H1 (cell line): ENCODE data around the gene TSKS. TPM values are rescaled to one million over a fixed set of nuclear protein-coding genes. Genes with fewer than 3 reads are reported as not detected.

ENCODE experiments used
- CTCF ChIA-PET: fragments of 300-600 bp; sonication (Branson Sonifier 250); formaldehyde crosslinking; loops from one replicate; lab custom pipeline; 2021; ENCODE audit not compliant: partially characterized antibody; lab: Charles Lee
- POLR2A ChIA-PET: fragments of 300-600 bp; sonication (Branson Sonifier 250); formaldehyde crosslinking; loops from one replicate; lab custom pipeline; 2021; ENCODE audit warnings: inconsistent platforms; ENCODE audit not compliant: partially characterized antibody; lab: Charles Lee
- DNase-seq, 2 experiments: peaks; one replicate each; pipeline versions ENCODE4 v3.0.0 to v3.0.0-alpha.2; 2010 to 2022; ENCODE audit warnings: low spot score in 2 of 2, low read depth in 1 of 2, mixed read lengths in 1 of 2
- FAIRE-seq: peaks from 2 replicates; lab custom pipeline; 2011; peaks lifted over from hg19 to GRCh38; lab: Jason Lieb, UNC
- H2AFZ ChIP-seq: 2 replicates; pipeline ENCODE4 v1.8.1; 2012; ENCODE audit warnings: low read length, inconsistent platforms
- H2AK5ac ChIP-seq: 2 replicates; pipeline ENCODE4 v1.6.1; 2013; ENCODE audit warnings: low read depth, low read length
- H2BK120ac ChIP-seq: replicated peaks from 2 replicates; pipeline ENCODE3; 2013; ENCODE audit warnings: low read depth, low read length, inconsistent platforms
- H2BK12ac ChIP-seq: 2 replicates; pipeline ENCODE4 v1.6.1; 2013; ENCODE audit warnings: low read depth, low read length
- H2BK15ac ChIP-seq: 2 replicates; pipeline ENCODE4 v1.6.1; 2013; ENCODE audit warnings: low read length
- H2BK20ac ChIP-seq: 2 replicates; pipeline ENCODE4 v1.6.1; 2013; ENCODE audit warnings: low read length
- H2BK5ac ChIP-seq: 2 replicates; pipeline ENCODE4 v1.6.1; 2013; ENCODE audit warnings: low read depth, low read length
- H3K14ac ChIP-seq: 2 replicates; pipeline ENCODE4 v1.6.1; 2013; ENCODE audit warnings: inconsistent platforms; ENCODE audit not compliant: insufficient read length
- H3K18ac ChIP-seq: 2 replicates; pipeline ENCODE4 v1.6.1; 2013; ENCODE audit warnings: low read length; ENCODE audit errors: extremely low read depth
- H3K23ac ChIP-seq: 2 replicates; pipeline ENCODE4 v1.6.1; 2013; ENCODE audit warnings: inconsistent platforms; ENCODE audit not compliant: insufficient read length
- H3K23me2 ChIP-seq: 2 replicates; pipeline ENCODE4 v1.6.1; 2013; ENCODE audit warnings: low read depth, low read length
- H3K27ac ChIP-seq: 2 replicates; pipeline ENCODE4 v1.6.1; 2011; ENCODE audit warnings: low read depth, low read length, inconsistent platforms
- H3K27me3 ChIP-seq, 4 experiments: replicated peaks in 1 of 4; 1 replicate in 1 of 4; 2 replicates in 3 of 4; pipeline versions ENCODE4 v1.6.1 to v1.8.1; 2011 to 2013; ENCODE audit warnings: low read length in 3 of 4, mild to moderate bottlenecking in 3 of 4, inconsistent platforms in 2 of 4, mixed read lengths in 2 of 4, moderate library complexity in 1 of 4; ENCODE audit not compliant: control insufficient read depth in 3 of 4, insufficient read depth in 3 of 4; ENCODE audit errors: extremely low read depth in 1 of 4
- H3K36me3 ChIP-seq, 4 experiments: 2 replicates each; pipeline versions ENCODE4 v1.6.1 to v1.8.1; 2011 to 2013; ENCODE audit warnings: mild to moderate bottlenecking in 4 of 4, low read length in 3 of 4, moderate library complexity in 2 of 4, control low read depth in 1 of 4, inconsistent platforms in 1 of 4; ENCODE audit not compliant: insufficient read depth in 4 of 4, control insufficient read depth in 2 of 4
- H3K4ac ChIP-seq: replicated peaks from 2 replicates; pipeline ENCODE3; 2013; ENCODE audit warnings: low read length, low read depth, mixed read lengths, inconsistent platforms; ENCODE audit not compliant: insufficient read length
- H3K4me1 ChIP-seq, 4 experiments: replicated peaks in 1 of 4; 1 replicate in 1 of 4; 2 replicates in 3 of 4; pipeline versions ENCODE4 v1.6.1 to v1.8.1; 2011 to 2013; ENCODE audit warnings: low read length in 3 of 4, inconsistent platforms in 2 of 4, mixed read lengths in 1 of 4; ENCODE audit not compliant: insufficient read depth in 4 of 4, control insufficient read depth in 3 of 4
- H3K4me2 ChIP-seq, 2 experiments: 2 replicates each; pipeline versions ENCODE4 v1.6.1 to v1.8.1; 2011 to 2013; ENCODE audit warnings: low read depth in 2 of 2, low read length in 2 of 2, control low read depth in 1 of 2, inconsistent platforms in 1 of 2, mild to moderate bottlenecking in 1 of 2; ENCODE audit not compliant: insufficient read depth in 1 of 2
- H3K4me3 ChIP-seq, 4 experiments: fragments of 200-600, 300-600 bp in 1 of 4; sonication (generic), shearing (Covaris generic), sonication (Bioruptor Twin) in 1 of 4; 2 replicates each; pipeline versions ENCODE4 v1.5.1 to v1.8.1; 2011 to 2016; ENCODE audit warnings: low read length in 4 of 4, low read depth in 3 of 4, control low read depth in 2 of 4, inconsistent platforms in 2 of 4, mild to moderate bottlenecking in 2 of 4, mixed read lengths in 1 of 4, moderate library complexity in 1 of 4; ENCODE audit not compliant: insufficient read depth in 2 of 4; ENCODE audit errors: extremely low read depth in 1 of 4
- H3K56ac ChIP-seq: replicated peaks from 2 replicates; pipeline ENCODE3; 2013; ENCODE audit warnings: low read depth, mild to moderate bottlenecking, mixed read lengths, low read length, inconsistent platforms; ENCODE audit not compliant: insufficient read length
- H3K79me1 ChIP-seq: 2 replicates; pipeline ENCODE4 v1.6.1; 2013; ENCODE audit warnings: low read depth, low read length, control low read depth
- H3K79me2 ChIP-seq, 2 experiments: 2 replicates each; pipeline versions ENCODE4 v1.6.1 to v1.8.1; 2012 to 2013; ENCODE audit warnings: low read length in 2 of 2, mild to moderate bottlenecking in 2 of 2, inconsistent platforms in 1 of 2; ENCODE audit not compliant: insufficient read depth in 2 of 2, control insufficient read depth in 1 of 2
- H3K9ac ChIP-seq, 4 experiments: replicated peaks in 1 of 4; 1 replicate in 1 of 4; 2 replicates in 3 of 4; pipeline versions ENCODE4 v1.6.1 to v1.8.1; 2011 to 2013; ENCODE audit warnings: low read depth in 3 of 4, low read length in 3 of 4, control low read depth in 2 of 4, mild to moderate bottlenecking in 2 of 4, moderate library complexity in 2 of 4, inconsistent platforms in 1 of 4; ENCODE audit errors: extremely low read depth in 1 of 4
- H3K9me3 ChIP-seq, 2 experiments: 2 replicates each; pipeline versions ENCODE4 v1.6.1 to v1.8.1; 2012 to 2013; ENCODE audit warnings: mild to moderate bottlenecking in 2 of 2, moderate library complexity in 2 of 2, control low read depth in 1 of 2, inconsistent platforms in 1 of 2, low read depth in 1 of 2, low read length in 1 of 2, mixed read lengths in 1 of 2; ENCODE audit not compliant: insufficient read depth in 2 of 2
- H4K20me1 ChIP-seq, 2 experiments: replicated peaks in 1 of 2; 2 replicates each; pipeline versions ENCODE3 to v1.8.1; 2011 to 2013; ENCODE audit warnings: inconsistent platforms in 2 of 2, low read length in 2 of 2, mild to moderate bottlenecking in 1 of 2; ENCODE audit not compliant: insufficient read depth in 2 of 2, control insufficient read depth in 1 of 2
- H4K5ac ChIP-seq: 2 replicates; pipeline ENCODE4 v1.6.1; 2013; ENCODE audit warnings: low read length, low read depth, mixed read lengths, inconsistent platforms; ENCODE audit not compliant: insufficient read length
- H4K8ac ChIP-seq: 2 replicates; pipeline ENCODE4 v1.8.0; 2013; ENCODE audit warnings: mild to moderate bottlenecking, moderate library complexity, low read length, inconsistent platforms; ENCODE audit not compliant: insufficient read depth; ENCODE audit errors: extremely low read depth
- H4K91ac ChIP-seq: replicated peaks from 2 replicates; pipeline ENCODE3; 2013; ENCODE audit warnings: low read length, mixed read lengths, inconsistent platforms; ENCODE audit not compliant: insufficient read length
- CBX8 ChIP-seq: fragments of 300-800, 300-1000 bp; sonication (generic); IDR thresholded peaks from 2 replicates; pipeline ENCODE4 v1.7.1; 2016; ENCODE audit warnings: low read depth, low read length, borderline replicate concordance
- MAFK ChIP-seq: IDR thresholded peaks from 2 replicates; pipeline ENCODE4 v1.6.1; 2012; ENCODE audit warnings: low read depth, mild to moderate bottlenecking, improper control_type of control experiment, low read length
- SAP30 ChIP-seq: fragments of 300-600 bp; sonication (generic); IDR thresholded peaks from 2 replicates; pipeline ENCODE4 v1.7.1; 2012; ENCODE audit warnings: low read length, moderate library complexity, mild to moderate bottlenecking, inconsistent platforms; ENCODE audit not compliant: insufficient read depth, insufficient replicate concordance
- WGBS, 2 experiments: shearing (Covaris generic) in 1 of 2; methylation state at CpG; one replicate each; pipeline versions ENCODE4 v1.1.6 to v1.1.7; 2013 to 2015; ENCODE audit warnings: low lambda C conversion rate in 2 of 2, mixed read lengths in 2 of 2, inconsistent platforms in 1 of 2, low coverage in 1 of 2, missing lambda C conversion rate in 1 of 2; ENCODE audit not compliant: insufficient replicate concordance in 2 of 2, insufficient coverage in 1 of 2, insufficient read length in 1 of 2; ENCODE audit errors: extremely low coverage in 1 of 2, missing lambda C conversion rate in 1 of 2; 5-methylcytosine and 5-hydroxymethylcytosine counted together
- polyA plus RNA-seq, 7 experiments: library from polyadenylated mRNA; depleted of rRNA in 3 of 7; stranded (reverse) in 5 of 7; unstranded in 2 of 7; fragments of >200 nt in 5 of 7; fragments of 200-250 nt in 2 of 7; gene quantifications; 1 replicate in 5 of 7; 2 replicates in 1 of 7; 4 replicates in 1 of 7; pipeline versions ENCODE4 v1.2.1 to v1.2.3, GENCODE V29; 2011 to 2013; ENCODE audit warnings: missing spikeins in 2 of 7, mixed read lengths in 2 of 7
- total RNA-seq: library from RNA; stranded (reverse); fragmentation: NEBNext Ultra II Directional; extraction: Animal tissue kit (Norgen Biotek cat#: 25700); gene quantifications from 2 replicates; pipeline ENCODE4 v1.2.1, GENCODE V29; 2021

The TSKS gene
- total and polyA plus RNA-seq, 2 of the 8 experiments (the other 6 are each of a cell fraction or from before 2014, with no cell fraction given) = 0.21 TPM; not detected in 1

DNA sequence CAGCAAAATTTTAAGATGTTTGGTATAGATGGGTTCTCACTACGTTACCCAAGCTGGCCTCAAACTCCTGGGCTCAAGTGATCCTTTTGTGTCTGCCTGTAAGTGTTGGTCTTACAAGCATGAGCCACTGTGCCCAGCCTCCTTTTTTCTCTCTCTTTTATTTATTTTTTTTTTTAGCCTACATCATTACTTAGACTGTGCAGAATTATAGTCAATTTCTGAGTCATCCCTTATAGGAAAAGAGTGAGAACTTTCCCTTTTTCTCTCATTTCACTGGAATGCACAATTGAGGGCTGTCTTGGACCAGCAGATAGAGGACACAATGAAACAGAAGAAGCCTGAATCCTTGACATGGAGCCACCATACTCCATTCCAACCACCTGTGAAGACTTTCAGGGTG lies 13.3 kb downstream of the TSKS start:
- Histone ChIP-seq H2BK12ac (no peak overlapping the region), H2AFZ (no peak overlapping the region), H4K8ac (no peak overlapping the region), H4K5ac (no peak overlapping the region), H2BK20ac (no peak overlapping the region), H4K91ac (no peak overlapping the region), H3K27me3 (no peaks in the 10 kb centered on the region), H3K23me2 (no peaks in the 10 kb centered on the region), H2BK120ac (no peak overlapping the region), H3K36me3 (no peaks in the 10 kb centered on the region), H3K56ac (no peak overlapping the region), H3K14ac (no peak overlapping the region), H3K4me3 (no peak overlapping the region), H3K4me2 (no peak overlapping the region), H2AK5ac (no peak overlapping the region), H3K9ac (no peak overlapping the region; a peak in 1 of 7 replicates), H2BK15ac (no peak overlapping the region), H3K18ac (no peak overlapping the region), H3K79me1 (no peaks in the 10 kb centered on the region), H3K27ac (no peak overlapping the region), H4K20me1 (no peaks in the 10 kb centered on the region), H3K4ac (no peak overlapping the region), H3K79me2 (no peaks in the 10 kb centered on the region), H3K23ac (no peak overlapping the region), H2BK5ac (no peak overlapping the region), H3K4me1 (no peaks in the 10 kb centered on the region; a peak in 1 of 7 replicates), H3K9me3 (peaks cover 3 to 8% of the 10 kb centered on the region in 2 experiments; a peak in 1 of 4 replicates)
- CTCF ChIA-PET = interaction anchor here (0.8 to 4.5 kb wide), 10 partner anchors 10 to 142 kb away, joined by 3 to 27 read pairs (median 5); partner anchors contain the start of gene AP2A1
- FAIRE-seq (no peak), DNase-seq (no peak)
- WGBS, 2 experiments = 89% methylated on average over 1 of the region's 1 CpG; no CpG with 5 or more reads in 1 of the 2 experiments
- POLR2A ChIA-PET = interaction anchor here (0.9 to 1.9 kb wide), 5 partner anchors 11 to 63 kb away, joined by 3 to 8 read pairs (median 4); partner anchors contain the start of genes AP2A1 and FUZ
- TF ChIP-seq CBX8 (no peak), SAP30 (no peak), MAFK (no peak)
